Fibroblast of lung (primary cell): ENCODE data around the gene MYADM. TPM values are rescaled to one million over a fixed set of nuclear protein-coding genes. Genes with fewer than 3 reads are reported as not detected.
A peak's percentile ranks its signal among the peaks of the same experiment; 100 is the strongest.
"Not testable (repeated sequence)": the region's sequence is repeated elsewhere in the genome, so short reads cannot be mapped to it uniquely, and the experiment has no call there.

Experiments
- DNase-seq, 2 donors: peaks; one replicate each; pipeline versions ENCODE4 v3.0.0 to v3.0.0-alpha.2; 2010; ENCODE audit warnings: low read depth in 2 of 2
- H2AFZ ChIP-seq: 2 replicates; pipeline ENCODE4 v1.5.1; 2012; ENCODE audit warnings: low read length, control low read depth, inconsistent platforms
- H3K27ac ChIP-seq: 2 replicates; pipeline ENCODE4 v1.5.1; 2011; ENCODE audit warnings: low read length, control low read depth; ENCODE audit not compliant: insufficient read depth
- H3K27me3 ChIP-seq: 2 replicates; pipeline ENCODE4 v1.5.1; 2011; ENCODE audit warnings: mild to moderate bottlenecking, low read length; ENCODE audit not compliant: control insufficient read depth, insufficient read depth
- H3K36me3 ChIP-seq: 2 replicates; pipeline ENCODE4 v1.5.1; 2011; ENCODE audit warnings: low read length; ENCODE audit not compliant: control insufficient read depth, insufficient read depth
- H3K4me1 ChIP-seq: 2 replicates; pipeline ENCODE4 v1.5.1; 2011; ENCODE audit warnings: low read length; ENCODE audit not compliant: control insufficient read depth, insufficient read depth; ENCODE audit errors: extremely low read depth
- H3K4me2 ChIP-seq: 2 replicates; pipeline ENCODE4 v1.5.1; 2011; ENCODE audit warnings: low read length, control low read depth; ENCODE audit not compliant: insufficient read depth; ENCODE audit errors: extremely low read depth
- H3K4me3 ChIP-seq, 4 experiments: fragments of 200-600 bp in 1 of 4; sonication (generic) in 1 of 4; replicated peaks in 1 of 4; 2 replicates each; pipeline ENCODE4 v1.5.1; 2011 to 2016; ENCODE audit warnings: low read length in 4 of 4, low read depth in 3 of 4, mild to moderate bottlenecking in 3 of 4, control low read depth in 2 of 4, inconsistent platforms in 1 of 4, mixed read lengths in 1 of 4; ENCODE audit not compliant: insufficient read depth in 1 of 4; ENCODE audit errors: control extremely low read depth in 1 of 4
- H3K79me2 ChIP-seq: 2 replicates; pipeline ENCODE4 v1.5.1; 2012; ENCODE audit warnings: mild to moderate bottlenecking, low read length, inconsistent platforms; ENCODE audit not compliant: control insufficient read depth, insufficient read depth
- H3K9ac ChIP-seq: 2 replicates; pipeline ENCODE4 v1.5.1; 2011; ENCODE audit warnings: mild to moderate bottlenecking, low read length, control low read depth; ENCODE audit not compliant: insufficient read depth
- H3K9me3 ChIP-seq: 2 replicates; pipeline ENCODE4 v1.5.1; 2012; ENCODE audit warnings: low read depth, low read length; ENCODE audit not compliant: control insufficient read depth, insufficient read depth
- H4K20me1 ChIP-seq: 2 replicates; pipeline ENCODE4 v1.5.1; 2011; ENCODE audit warnings: low read length; ENCODE audit not compliant: control insufficient read depth, insufficient read depth; ENCODE audit errors: extremely low read depth
- EZH2 ChIP-seq: IDR thresholded peaks from 2 replicates; pipeline ENCODE4 v1.5.1; 2012; ENCODE audit warnings: low read length, control low read depth, mild to moderate bottlenecking; ENCODE audit errors: missing control alignments
- polyA plus RNA-seq, 2 donors: library from polyadenylated mRNA; depleted of rRNA in 1 of 2; stranded (reverse) in 1 of 2; unstranded in 1 of 2; fragments of >200 nt; gene quantifications; 2 replicates each; pipeline ENCODE4 v1.2.1, GENCODE V29; 2011 to 2012; ENCODE audit warnings: missing spikeins in 1 of 2
- total RNA-seq: library from RNA; depleted of rRNA; stranded (reverse); fragments of >200 nt; gene quantifications from 2 replicates; pipeline ENCODE4 v1.2.1, GENCODE V29; 2014
- TF ChIP-seq, protein P1 (sequence below), 2 donors: IDR thresholded peaks in 1 of 2; conservative IDR thresholded peaks in 1 of 2; 1 replicate in 1 of 2; 2 replicates in 1 of 2; pipeline ENCODE4 v1.5.1; 2011 to 2012; ENCODE audit warnings: low read length in 2 of 2, control low read depth in 1 of 2, inconsistent platforms in 1 of 2, low read depth in 1 of 2, mild to moderate bottlenecking in 1 of 2

MYADM gene
- total and polyA plus RNA-seq, 2 donors (not counting 1 experiment from before 2014, with no cell fraction given) = 9.1 to 51.5 TPM

DNA sequence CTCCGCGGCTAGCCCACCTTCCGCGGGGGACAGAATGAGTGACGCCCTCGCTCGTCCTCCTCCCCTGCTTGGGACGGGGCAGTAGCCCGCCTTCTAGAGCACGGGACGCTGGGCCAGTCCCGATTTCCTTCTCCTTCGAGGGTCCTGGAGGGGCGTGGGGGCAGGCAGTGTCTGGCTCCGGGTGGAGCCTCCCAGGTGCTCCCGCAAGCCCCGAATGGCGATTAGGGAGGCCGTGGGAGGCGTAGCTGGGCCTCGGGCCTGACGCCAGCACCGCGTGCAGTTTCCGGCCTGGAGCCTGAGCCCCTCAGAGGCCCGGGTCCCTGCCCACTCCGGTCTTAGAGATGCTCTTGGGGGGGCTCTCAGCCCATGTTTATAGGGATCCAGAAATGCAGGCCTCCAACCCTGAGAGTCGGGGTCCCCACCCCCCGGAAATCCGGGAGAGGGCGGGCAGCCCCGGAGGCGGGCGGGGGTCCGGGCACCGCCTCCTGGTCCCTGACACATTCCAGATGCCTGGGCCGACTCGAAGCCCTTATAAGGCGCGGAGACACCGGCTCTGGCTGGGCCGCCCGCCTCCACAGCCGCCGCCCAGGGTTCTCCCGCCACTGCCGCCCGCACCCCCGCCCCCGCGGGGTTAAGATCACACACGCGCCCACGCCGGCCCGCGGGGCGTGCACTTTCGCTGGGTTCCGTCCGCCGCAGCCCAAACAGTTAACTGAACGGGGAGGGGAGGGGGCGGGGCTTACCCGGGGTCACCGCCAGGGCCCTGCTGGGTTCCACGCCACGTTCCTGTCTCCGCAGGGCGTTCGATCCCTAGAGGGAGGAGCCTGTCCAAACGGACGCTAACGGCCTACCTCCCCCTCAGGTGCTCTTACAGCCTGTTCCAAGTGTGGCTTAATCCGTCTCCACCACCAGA, 1.5 kb downstream of the MYADM start:
- Histone ChIP-seq H3K4me1 (peaks cover 7% of the 10 kb centered on the region), H4K20me1 (no peaks in the 10 kb centered on the region), H3K4me2 (peak overlapping the region; percentile 72), H2AFZ (no peak overlapping the region), H3K27me3 (no peaks in the 10 kb centered on the region), H3K9ac (peak overlapping the region; percentile 99), H3K79me2 (peaks cover 30% of the 10 kb centered on the region), H3K4me3 (peak overlapping the region; percentile 93 to 99 (median 96)), H3K9me3 (no peaks in the 10 kb centered on the region), H3K27ac (peak overlapping the region; percentile 99), H3K36me3 (peaks cover 15% of the 10 kb centered on the region)
- peak; percentile 88 for DNase-seq
- no peak for TF ChIP-seq EZH2
- TF ChIP-seq, protein P1, sequence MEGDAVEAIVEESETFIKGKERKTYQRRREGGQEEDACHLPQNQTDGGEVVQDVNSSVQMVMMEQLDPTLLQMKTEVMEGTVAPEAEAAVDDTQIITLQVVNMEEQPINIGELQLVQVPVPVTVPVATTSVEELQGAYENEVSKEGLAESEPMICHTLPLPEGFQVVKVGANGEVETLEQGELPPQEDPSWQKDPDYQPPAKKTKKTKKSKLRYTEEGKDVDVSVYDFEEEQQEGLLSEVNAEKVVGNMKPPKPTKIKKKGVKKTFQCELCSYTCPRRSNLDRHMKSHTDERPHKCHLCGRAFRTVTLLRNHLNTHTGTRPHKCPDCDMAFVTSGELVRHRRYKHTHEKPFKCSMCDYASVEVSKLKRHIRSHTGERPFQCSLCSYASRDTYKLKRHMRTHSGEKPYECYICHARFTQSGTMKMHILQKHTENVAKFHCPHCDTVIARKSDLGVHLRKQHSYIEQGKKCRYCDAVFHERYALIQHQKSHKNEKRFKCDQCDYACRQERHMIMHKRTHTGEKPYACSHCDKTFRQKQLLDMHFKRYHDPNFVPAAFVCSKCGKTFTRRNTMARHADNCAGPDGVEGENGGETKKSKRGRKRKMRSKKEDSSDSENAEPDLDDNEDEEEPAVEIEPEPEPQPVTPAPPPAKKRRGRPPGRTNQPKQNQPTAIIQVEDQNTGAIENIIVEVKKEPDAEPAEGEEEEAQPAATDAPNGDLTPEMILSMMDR (conservative IDR thresholded peaks at IDR 0.05 in 1 of 2, IDR thresholded peaks at IDR 0.05 in 1 of 2; ENCODE audit: low read depth in 1 of 2, low read length in 2 of 2) = peak in 1 of 2 donors; percentile 24

DNA sequence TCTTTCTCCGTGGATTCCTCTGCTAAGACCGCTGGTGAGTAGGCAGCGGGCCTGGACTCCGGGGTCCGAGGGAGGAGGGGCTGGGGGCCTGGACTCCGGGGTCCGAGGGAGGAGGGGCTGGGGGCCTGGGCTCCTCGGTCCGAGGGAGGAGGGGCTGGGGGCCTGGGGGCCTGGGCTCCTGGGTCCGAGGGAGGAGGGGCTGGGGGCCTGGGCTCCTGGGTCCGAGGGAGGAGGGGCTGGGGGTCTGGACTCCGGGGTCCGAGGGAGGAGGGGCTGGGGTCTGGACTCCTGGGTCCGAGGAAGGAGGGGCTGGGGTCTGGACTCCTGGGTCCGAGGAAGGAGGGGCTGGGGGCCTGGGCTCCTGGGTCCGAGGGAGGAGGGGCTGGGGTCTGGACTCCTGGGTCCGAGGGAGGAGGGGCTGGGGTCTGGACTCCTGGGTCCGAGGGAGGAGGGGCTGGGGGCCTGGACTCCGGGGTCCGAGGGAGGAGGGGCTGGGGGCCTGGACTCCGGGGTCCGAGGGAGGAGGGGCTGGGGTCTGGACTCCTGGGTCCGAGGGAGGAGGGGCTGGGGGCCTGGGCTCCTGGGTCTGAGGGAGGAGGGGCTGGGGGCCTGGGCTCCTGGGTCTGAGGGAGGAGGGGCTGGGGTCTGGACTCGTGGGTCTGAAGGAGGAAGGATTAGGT, 2.3 kb downstream of the MYADM start:
- Histone ChIP-seq H3K36me3 (peaks cover 17% of the 10 kb centered on the region), H3K9ac (peak overlapping the region; percentile 99), H3K4me2 (peak overlapping the region; percentile 7), H3K27ac (peak overlapping the region; percentile 99), H3K79me2 (peaks cover 30% of the 10 kb centered on the region), H3K4me3 (peak overlapping the region; percentile 66 to 99 (median 96))
- H3K4me1 ChIP-seq, H3K9me3 ChIP-seq, H2AFZ ChIP-seq, DNase-seq, H3K27me3 ChIP-seq, H4K20me1 ChIP-seq: not testable (repeated sequence)

DNA sequence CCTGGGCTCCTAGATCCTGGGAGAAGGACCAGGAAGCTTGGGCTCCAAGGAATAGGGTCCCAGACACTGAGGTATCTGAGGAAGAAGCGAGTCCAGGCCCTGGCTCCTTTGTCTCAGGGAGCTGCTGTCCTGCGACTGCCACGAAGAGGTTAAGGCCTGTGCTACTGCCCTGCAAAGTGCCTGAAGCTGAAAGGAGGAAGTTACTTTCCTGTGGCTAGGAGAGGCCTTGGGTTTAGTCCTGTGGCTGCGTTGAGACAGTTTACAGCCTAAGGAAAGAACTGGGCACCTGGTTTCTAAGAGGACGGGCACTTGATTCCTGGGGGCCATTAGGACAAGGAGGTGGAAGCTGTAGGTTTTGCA, 2.8 kb downstream of the MYADM start:
- Histone ChIP-seq H3K9ac (no peak overlapping the region), H3K36me3 (peaks cover 18% of the 10 kb centered on the region), H3K27ac (no peak overlapping the region), H3K4me3 (peak overlapping the region in 2 of 4 experiments; percentile 15 to 41), H2AFZ (no peak overlapping the region), H3K27me3 (no peaks in the 10 kb centered on the region), H3K9me3 (no peaks in the 10 kb centered on the region), H4K20me1 (no peaks in the 10 kb centered on the region), H3K79me2 (peaks cover 30% of the 10 kb centered on the region), H3K4me2 (peak overlapping the region; percentile 32), H3K4me1 (peaks cover 7% of the 10 kb centered on the region)
- no peak for TF ChIP-seq EZH2
- TF ChIP-seq, protein P1 (conservative IDR thresholded peaks at IDR 0.05 in 1 of 2, IDR thresholded peaks at IDR 0.05 in 1 of 2; ENCODE audit: low read depth in 1 of 2, low read length in 2 of 2) = no peak
- DNase-seq = peak in 1 of 2 donors; percentile 20
